Measurements from ENCODE around the gene UBE2R2. TPM values are rescaled to one million over a fixed set of nuclear protein-coding genes. Genes with fewer than 3 reads are reported as not detected.

UBE2R2 gene
- total and polyA plus RNA-seq, 5 experiments from 2014 or later = 13.1 to 32.1 (median 16.1) TPM

DNA sequence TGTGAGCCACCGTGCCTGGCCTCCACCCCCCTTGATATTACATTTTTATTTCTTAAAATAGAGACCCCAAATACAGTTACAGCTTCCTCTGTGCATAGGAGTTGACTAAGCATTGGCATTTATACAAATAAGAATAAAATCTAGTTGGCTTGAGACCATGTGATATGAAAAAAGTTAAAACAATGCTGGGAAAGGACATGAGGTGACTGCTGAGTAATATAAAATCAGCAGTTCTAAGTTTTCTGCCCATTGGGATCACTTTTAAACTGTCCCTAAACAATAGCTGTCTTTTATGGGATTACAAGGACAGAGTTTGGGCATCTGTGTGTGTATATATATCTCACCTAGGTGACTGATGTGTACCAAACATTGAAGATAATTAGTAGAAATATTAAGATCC, 96.6 kb downstream of the UBE2R2 start:
- DNase-seq (no peak), ATAC-seq (no peak)
- no peaks in the 10 kb centered on the region for H3K27me3 Mint-ChIP-seq
- POLR2A ChIA-PET = no interaction called here
- H3K27ac Mint-ChIP-seq = peak overlapping the region in 3 of 10 donors; percentile 11 to 35 (median 14)
- H3K36me3 Mint-ChIP-seq = peaks cover 0 to 62% (median 4%) of the 10 kb centered on the region in 3 donors
- peaks cover 0 to 2% (median 0%) of the 10 kb centered on the region in 4 donors for H3K4me1 Mint-ChIP-seq
- H3K4me3 Mint-ChIP-seq = no peak overlapping the region
- no peaks in the 10 kb centered on the region for H3K9me3 Mint-ChIP-seq

GRCh38 chr9:33914887-33915628, 98.1 kb downstream of the UBE2R2 start:
- Mint-ChIP-seq H3K27me3 (no peaks in the 10 kb centered on the region), H3K27ac (peak overlapping the region in 8 of 10 donors; percentile 13 to 86 (median 61)), H3K9me3 (no peaks in the 10 kb centered on the region), H3K36me3 (peaks cover 0 to 76% (median 4%) of the 10 kb centered on the region in 3 donors), H3K4me1 (peaks cover 0 to 2% (median 0%) of the 10 kb centered on the region in 4 donors), H3K4me3 (no peak overlapping the region)
- no peak for DNase-seq
- POLR2A ChIA-PET = no interaction called here
- no peak for ATAC-seq

GRCh38 chr9:33917036-33917435, 100.1 kb downstream of the UBE2R2 start:
- Mint-ChIP-seq H3K27ac (peak overlapping the region in 2 of 10 donors; percentile 27 to 32), H3K4me3 (peak overlapping the region in 1 of 10 donors; percentile 43), H3K27me3 (no peaks in the 10 kb centered on the region), H3K36me3 (peaks cover 0 to 89% (median 5%) of the 10 kb centered on the region in 3 donors), H3K4me1 (peaks cover 0 to 2% (median 0%) of the 10 kb centered on the region in 4 donors), H3K9me3 (no peaks in the 10 kb centered on the region)
- ATAC-seq (no peak), DNase-seq (no peak)
- POLR2A ChIA-PET = no interaction called here

DNA sequence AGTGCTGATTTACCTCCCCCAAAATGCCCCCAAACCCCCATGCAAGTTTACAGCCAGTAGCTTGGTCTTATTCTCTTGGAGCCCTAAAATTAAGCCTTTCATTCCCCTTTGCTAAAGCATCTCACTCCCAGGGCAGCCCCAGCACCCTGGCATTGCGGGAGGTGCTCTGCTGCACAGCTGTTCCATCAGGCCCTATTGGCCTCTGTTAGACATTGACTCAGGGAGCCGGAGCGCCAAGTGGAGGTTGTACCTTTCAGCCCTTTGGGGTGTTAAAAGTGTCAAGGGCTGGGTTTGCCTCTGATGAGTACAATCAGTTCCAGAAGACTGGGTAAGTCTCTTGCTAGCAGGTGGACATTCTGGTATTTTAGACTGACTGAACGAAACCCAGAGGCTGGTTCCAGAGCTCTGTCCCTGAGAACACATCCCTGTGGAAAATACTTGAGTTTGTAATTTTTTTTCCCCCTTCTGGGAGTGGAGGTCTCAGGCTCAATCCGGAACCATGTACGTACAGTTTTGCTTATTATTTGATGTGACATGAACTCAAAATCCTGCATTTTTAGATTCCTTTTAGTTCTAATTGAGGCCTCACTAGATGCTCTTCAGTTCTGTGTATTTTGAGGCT, 102.4 kb downstream of the UBE2R2 start:
- DNase-seq (no peak), ATAC-seq (no peak)
- peak overlapping the region; percentile 6 to 79 (median 58) for H3K27ac Mint-ChIP-seq
- H3K36me3 Mint-ChIP-seq = peaks cover 0 to 80% (median 5%) of the 10 kb centered on the region in 3 donors
- peaks cover 0 to 2% (median 0%) of the 10 kb centered on the region in 4 donors for H3K4me1 Mint-ChIP-seq
- H3K4me3 Mint-ChIP-seq = no peak overlapping the region
- POLR2A ChIA-PET = no interaction called here
- no peaks in the 10 kb centered on the region for H3K27me3 Mint-ChIP-seq
- H3K9me3 Mint-ChIP-seq = no peaks in the 10 kb centered on the region

GRCh38 chr9:33921967-33922895, 105.3 kb downstream of the UBE2R2 start:
- H3K4me3 Mint-ChIP-seq = no peak overlapping the region
- ATAC-seq (peak; percentile 51 to 55), DNase-seq (peak in 3 of 10 donors; percentile 12 to 23 (median 23))
- no peaks in the 10 kb centered on the region for H3K27me3 Mint-ChIP-seq
- no peaks in the 10 kb centered on the region for H3K4me1 Mint-ChIP-seq
- POLR2A ChIA-PET = interaction anchor here (0.6 kb wide), 1 partner anchor 415 kb away, joined by 4 read pairs; no protein-coding TSS in a partner anchor
- peak overlapping the region in 5 of 10 donors; percentile 1 to 76 (median 13) for H3K27ac Mint-ChIP-seq
- H3K36me3 Mint-ChIP-seq = peaks cover 0 to 77% (median 4%) of the 10 kb centered on the region in 3 donors
- H3K9me3 Mint-ChIP-seq = no peaks in the 10 kb centered on the region

DNA sequence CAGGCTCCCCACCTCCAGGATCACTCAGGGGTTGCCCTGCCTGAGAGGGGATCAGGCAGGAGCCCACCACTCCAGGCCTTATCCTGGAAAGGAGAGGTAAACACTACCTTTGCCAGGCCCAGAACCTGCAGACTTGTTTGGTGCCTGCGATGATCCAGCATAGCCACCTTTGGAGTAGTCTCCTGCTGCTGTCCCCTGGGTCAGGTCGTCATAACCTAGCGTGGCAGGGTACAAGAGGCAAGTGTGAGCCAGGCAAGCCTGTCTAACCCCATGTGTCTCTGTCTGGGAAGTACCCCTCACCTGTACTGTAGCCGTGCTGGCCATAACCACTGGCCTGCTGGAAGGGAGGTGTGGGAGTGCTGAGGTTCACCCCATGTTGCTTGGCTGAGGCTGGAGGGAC, 106.1 kb downstream of the UBE2R2 start:
- DNase-seq (no peak), ATAC-seq (no peak)
- Mint-ChIP-seq H3K27ac (peak overlapping the region in 2 of 10 donors; percentile 69 to 77), H3K4me3 (no peak overlapping the region), H3K4me1 (no peaks in the 10 kb centered on the region), H3K9me3 (no peaks in the 10 kb centered on the region), H3K36me3 (peaks cover 0 to 77% (median 9%) of the 10 kb centered on the region in 3 donors), H3K27me3 (no peaks in the 10 kb centered on the region)
- POLR2A ChIA-PET = interaction anchor here (0.6 kb wide), 1 partner anchor 261 kb away, joined by 4 read pairs; no protein-coding TSS in a partner anchor

DNA sequence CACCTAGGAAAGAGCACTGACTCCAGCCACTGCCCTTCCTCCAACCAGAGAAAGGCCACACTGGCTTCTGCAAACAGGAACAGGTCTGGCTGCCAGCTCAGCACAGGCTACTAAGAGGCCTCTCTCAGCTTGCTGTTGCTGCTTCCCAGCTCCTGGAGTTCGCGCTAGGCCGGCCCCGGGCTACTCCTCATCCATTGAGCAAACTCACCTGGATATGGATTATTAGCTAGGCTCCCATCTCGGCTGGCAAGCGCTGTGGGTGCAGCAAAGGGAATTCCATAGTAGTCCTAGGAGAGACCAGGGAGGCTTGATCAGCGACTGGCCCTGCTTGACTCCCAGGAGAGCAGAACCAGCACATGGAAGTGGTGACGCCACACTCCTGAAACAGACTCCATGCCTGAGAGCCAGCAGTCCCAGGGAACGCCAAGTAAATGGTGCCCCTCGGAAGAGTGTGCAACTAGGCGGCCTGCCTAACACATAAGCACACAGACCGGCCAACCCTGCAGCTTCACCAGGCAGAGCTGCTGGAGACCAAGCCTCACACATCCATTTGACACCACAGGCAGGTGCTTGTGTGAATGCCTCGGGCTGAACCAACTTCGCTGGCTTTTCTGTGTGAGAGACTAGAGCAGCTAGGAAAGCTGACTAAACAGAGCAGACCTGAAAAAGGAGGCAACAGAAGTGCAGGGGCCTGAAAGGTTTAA, 107.2 kb downstream of the UBE2R2 start:
- no peak for DNase-seq
- no peaks in the 10 kb centered on the region for H3K4me1 Mint-ChIP-seq
- no peak for ATAC-seq
- peaks cover 0 to 76% (median 9%) of the 10 kb centered on the region in 3 donors for H3K36me3 Mint-ChIP-seq
- POLR2A ChIA-PET = interaction anchor here (0.6 kb wide), 1 partner anchor 847 kb away, joined by 5 read pairs; no protein-coding TSS in a partner anchor
- no peaks in the 10 kb centered on the region for H3K27me3 Mint-ChIP-seq
- no peaks in the 10 kb centered on the region for H3K9me3 Mint-ChIP-seq
- no peak overlapping the region for H3K4me3 Mint-ChIP-seq
- peak overlapping the region in 7 of 10 donors; percentile 25 to 78 (median 47) for H3K27ac Mint-ChIP-seq

DNA sequence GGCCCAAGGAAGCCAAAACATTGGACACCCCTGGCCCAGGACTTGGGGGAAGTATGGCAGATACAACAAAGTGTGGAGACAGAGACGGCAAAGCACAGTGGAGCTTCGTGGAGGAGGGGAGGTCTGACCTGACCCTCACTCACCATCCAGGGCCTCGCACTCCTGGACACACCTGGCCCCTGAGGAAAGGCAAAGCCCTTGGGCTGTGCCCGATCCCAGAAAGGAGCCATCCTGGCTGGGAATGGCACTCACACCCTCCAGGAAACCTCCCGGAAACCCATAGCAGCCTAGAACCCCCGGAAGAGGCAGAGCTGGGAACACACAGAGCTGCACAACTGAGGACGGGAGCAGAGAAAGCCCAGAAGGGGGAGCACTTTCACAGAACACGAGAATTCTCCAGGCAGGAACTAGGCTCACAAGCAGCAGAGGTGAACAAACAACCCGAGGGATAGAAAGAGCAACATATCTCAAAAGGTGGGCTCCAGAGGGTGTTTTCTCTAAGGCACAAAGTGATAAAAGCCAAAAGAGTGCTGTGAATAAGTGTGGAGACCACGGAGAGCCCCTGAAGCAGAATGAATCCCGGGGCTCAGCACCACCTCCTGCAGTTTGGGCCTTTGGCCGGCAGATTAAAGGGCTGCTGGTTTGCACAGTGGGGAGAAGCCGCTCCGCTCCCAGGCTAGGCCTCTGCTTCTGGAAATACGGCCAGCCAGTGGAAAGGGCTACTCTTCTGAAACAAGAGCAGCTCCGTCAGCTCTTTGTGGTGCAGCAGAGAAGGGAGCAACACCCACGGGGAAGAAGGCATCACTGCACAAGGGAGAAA, 108.2 kb downstream of the UBE2R2 start:
- POLR2A ChIA-PET = no interaction called here

DNA sequence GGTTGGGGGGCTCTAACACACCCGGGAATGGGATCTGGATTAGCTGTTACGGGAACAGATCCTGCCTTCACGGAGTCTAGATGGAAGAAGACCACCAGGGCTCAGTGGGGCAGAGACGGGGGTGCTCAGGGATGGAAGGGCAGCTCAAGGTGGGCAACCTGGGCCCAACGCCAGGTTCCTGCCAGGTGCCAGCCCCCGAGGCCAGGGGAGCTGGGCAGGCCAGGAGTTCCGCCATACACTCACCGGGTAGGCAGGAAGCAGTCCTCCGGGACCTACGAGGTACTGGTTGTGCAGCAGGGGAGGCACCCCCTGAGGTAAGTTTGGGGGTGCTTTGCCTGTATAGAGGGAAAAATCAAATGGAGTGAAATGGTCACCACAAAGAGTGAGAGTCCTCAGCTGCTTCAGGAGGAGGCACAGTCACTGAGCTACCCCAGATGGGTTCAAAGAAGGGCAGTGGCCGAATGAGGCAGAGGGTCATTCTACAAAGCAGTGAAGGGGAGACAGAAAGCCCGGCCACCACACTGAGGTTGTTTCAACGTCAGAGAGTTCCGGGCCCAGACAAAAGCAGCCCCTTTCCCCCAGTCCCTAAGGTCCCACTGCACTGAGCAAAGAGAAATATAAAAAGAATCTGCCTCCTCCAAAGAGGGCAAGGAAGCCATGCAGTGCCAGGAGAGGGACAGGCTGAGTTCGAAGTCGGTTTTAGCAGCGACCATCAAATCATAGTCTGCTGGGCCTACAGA, 110.0 kb downstream of the UBE2R2 start:
- H3K36me3 Mint-ChIP-seq = peaks cover 0 to 75% (median 7%) of the 10 kb centered on the region in 3 donors
- ATAC-seq (no peak), DNase-seq (no peak)
- H3K27ac Mint-ChIP-seq = peak overlapping the region in 1 of 10 donors; percentile 72
- POLR2A ChIA-PET = no interaction called here
- no peak overlapping the region for H3K4me3 Mint-ChIP-seq
- no peaks in the 10 kb centered on the region for H3K9me3 Mint-ChIP-seq
- H3K4me1 Mint-ChIP-seq = peaks cover 0 to 3% (median 0%) of the 10 kb centered on the region in 4 donors
- H3K27me3 Mint-ChIP-seq = no peaks in the 10 kb centered on the region

More for the DNA sequence above, 108.2 kb downstream of the UBE2R2 start:
- no peaks in the 10 kb centered on the region for H3K9me3 Mint-ChIP-seq
- no peak for ATAC-seq
- peak in 1 of 10 donors; percentile 9 for DNase-seq
- H3K4me3 Mint-ChIP-seq = no peak overlapping the region
- H3K4me1 Mint-ChIP-seq = no peaks in the 10 kb centered on the region
- H3K27me3 Mint-ChIP-seq = no peaks in the 10 kb centered on the region
- peaks cover 0 to 71% (median 9%) of the 10 kb centered on the region in 3 donors for H3K36me3 Mint-ChIP-seq
- H3K27ac Mint-ChIP-seq = peak overlapping the region in 7 of 10 donors; percentile 20 to 82 (median 43)

DNA sequence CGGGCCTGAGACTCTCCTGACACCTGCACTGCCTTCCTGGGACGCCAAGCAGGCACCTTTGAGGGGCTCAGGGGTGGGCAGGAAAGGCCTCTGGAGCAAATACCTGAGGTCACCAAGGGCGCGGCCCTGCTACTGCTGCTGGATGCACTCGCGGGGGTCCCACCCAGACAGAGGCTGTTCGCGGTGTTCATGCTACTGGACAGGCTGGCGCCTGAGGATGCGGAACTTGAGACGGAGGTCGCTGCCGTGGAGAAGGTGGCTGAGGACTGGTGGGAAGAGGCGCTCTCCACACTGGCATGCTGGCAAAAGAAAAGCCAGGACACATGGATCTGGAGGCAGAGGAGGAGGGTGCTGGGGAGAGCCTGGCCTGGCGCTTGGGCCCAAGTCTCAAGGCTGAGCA, 110.7 kb downstream of the UBE2R2 start:
- H3K9me3 Mint-ChIP-seq = no peaks in the 10 kb centered on the region
- H3K4me1 Mint-ChIP-seq = peaks cover 0 to 4% (median 0%) of the 10 kb centered on the region in 4 donors
- POLR2A ChIA-PET = no interaction called here
- H3K36me3 Mint-ChIP-seq = peaks cover 0 to 75% (median 7%) of the 10 kb centered on the region in 3 donors
- DNase-seq (no peak), ATAC-seq (no peak)
- no peak overlapping the region for H3K4me3 Mint-ChIP-seq
- H3K27me3 Mint-ChIP-seq = no peaks in the 10 kb centered on the region
- H3K27ac Mint-ChIP-seq = peak overlapping the region in 2 of 10 donors; percentile 67 to 72

- POLR2A ChIA-PET = no interaction called here
- H3K36me3 Mint-ChIP-seq = peaks cover 6 to 91% (median 19%) of the 10 kb centered on the region in 3 donors
Measured at GRCh38 chr9:33931326-33931725, 114.4 kb downstream of the UBE2R2 start.

More at GRCh38 chr9:33931326-33931725, 114.4 kb downstream of the UBE2R2 start:
- DNase-seq = no peak
- ATAC-seq = no peak
- H3K27ac Mint-ChIP-seq = no peak overlapping the region
- H3K9me3 Mint-ChIP-seq = no peaks in the 10 kb centered on the region
- peaks cover 0 to 5% (median 0%) of the 10 kb centered on the region in 4 donors for H3K4me1 Mint-ChIP-seq
- H3K27me3 Mint-ChIP-seq = no peaks in the 10 kb centered on the region
- no peak overlapping the region for H3K4me3 Mint-ChIP-seq
